GM18517 (cell line): ENCODE results near the gene FGF1.
"Not testable (repeated sequence)": the region's sequence is repeated elsewhere in the genome, so short reads cannot be mapped to it uniquely, and the experiment has no call there.

Experiments
- ATAC-seq: cut with Tn5 transposase; IDR thresholded peaks from one replicate; pipeline ENCODE4 v1.9.1; 2021; ENCODE audit warnings: mild to moderate bottlenecking, moderate library complexity; ENCODE audit not compliant: unreplicated experiment

The FGF1 gene

GRCh38 chr5:142671801-142672200 is 14.1 kb downstream of the FGF1 start:
- no peak for ATAC-seq

- no peak for ATAC-seq
Measured at GRCh38 chr5:142671266-142671665, 14.6 kb downstream of the FGF1 start.

GRCh38 chr5:142670804-142671203 is 15.1 kb downstream of the FGF1 start:
- no peak for ATAC-seq

- no peak for ATAC-seq
Measured at GRCh38 chr5:142669477-142669876, 16.4 kb downstream of the FGF1 start.

- ATAC-seq: no peak
Measured at GRCh38 chr5:142668336-142668735, 17.6 kb downstream of the FGF1 start.

- no peak for ATAC-seq
Measured at GRCh38 chr5:142667831-142668230, 18.1 kb downstream of the FGF1 start.

- ATAC-seq: no peak
Measured at GRCh38 chr5:142664636-142665035, 21.3 kb downstream of the FGF1 start.

- no peak for ATAC-seq
Measured at GRCh38 chr5:142664067-142664466, 21.8 kb downstream of the FGF1 start.

GRCh38 chr5:142663246-142663645 is 22.6 kb downstream of the FGF1 start:
- ATAC-seq: no peak

GRCh38 chr5:142661957-142662356 is 23.9 kb downstream of the FGF1 start:
- ATAC-seq: no peak

- no peak for ATAC-seq
Measured at GRCh38 chr5:142661143-142661542, 24.7 kb downstream of the FGF1 start.

- no peak for ATAC-seq
Measured at GRCh38 chr5:142660731-142661130, 25.2 kb downstream of the FGF1 start.

GRCh38 chr5:142660196-142660595 is 25.7 kb downstream of the FGF1 start:
- ATAC-seq: no peak

GRCh38 chr5:142659405-142659804 is 26.5 kb downstream of the FGF1 start:
- ATAC-seq: no peak

- no peak for ATAC-seq
Measured at GRCh38 chr5:142658278-142658677, 27.6 kb downstream of the FGF1 start.

GRCh38 chr5:142657446-142657845 is 28.4 kb downstream of the FGF1 start:
- no peak for ATAC-seq

- no peak for ATAC-seq
Measured at GRCh38 chr5:142655339-142656267, 30.3 kb downstream of the FGF1 start.

- ATAC-seq: no peak
Measured at GRCh38 chr5:142654578-142655058, 31.3 kb downstream of the FGF1 start.

GRCh38 chr5:142653321-142653720 is 32.6 kb downstream of the FGF1 start:
- ATAC-seq: no peak

GRCh38 chr5:142652563-142652962 is 33.3 kb downstream of the FGF1 start:
- ATAC-seq: no peak

GRCh38 chr5:142650881-142651280 is 35.0 kb downstream of the FGF1 start:
- no peak for ATAC-seq

GRCh38 chr5:142650060-142650459 is 35.8 kb downstream of the FGF1 start:
- no peak for ATAC-seq

GRCh38 chr5:142648108-142648507 is 37.8 kb downstream of the FGF1 start:
- not testable (repeated sequence) for ATAC-seq
